K562 (cell line): ENCODE data around the gene ZNHIT2.

ENCODE experiments used
- NRF1 ChIP-seq, 2 experiments: fragments of 450-650 bp; IDR thresholded peaks in 1 of 2; conservative IDR thresholded peaks in 1 of 2; 2 replicates each; pipeline ENCODE4 v1.6.1; 2014; ENCODE audit warnings: mild to moderate bottlenecking in 2 of 2
- TRIM24 ChIP-seq, 2 experiments: fragments of 450-650 bp; IDR thresholded peaks; 2 replicates each; pipeline ENCODE4 v1.6.1; 2016

DNA sequence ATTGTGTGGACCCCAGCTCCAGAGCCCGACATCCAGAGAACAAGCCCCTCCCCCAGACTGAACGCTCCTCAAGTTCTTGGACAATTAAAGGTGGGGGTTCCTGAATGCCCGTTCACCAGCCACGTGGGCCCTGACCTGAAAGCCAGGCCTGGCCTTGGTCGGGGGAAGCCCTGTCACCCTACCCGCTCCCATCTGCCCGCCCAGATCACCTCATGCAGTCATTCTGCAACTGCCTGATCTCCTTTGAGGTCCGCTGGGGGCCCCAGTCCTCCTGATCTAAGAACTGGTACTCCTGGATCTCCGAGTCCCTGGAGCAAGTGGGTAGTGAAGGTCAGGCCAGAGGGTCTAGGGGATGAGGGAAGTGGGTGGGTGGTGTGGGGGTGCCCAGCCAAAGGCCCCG is 50.1 kb downstream of the ZNHIT2 start:
- no peak for TF ChIP-seq NRF1 (conservative IDR thresholded peaks at IDR 0.05 in 1 of 2, IDR thresholded peaks at IDR 0.05 in 1 of 2)
- no peak for TF ChIP-seq TRIM24 (IDR thresholded peaks at IDR 0.05)
